Breast epithelium (tissue), 4 donors: ENCODE data around the gene CEACAM3. TPM values are rescaled to one million over a fixed set of nuclear protein-coding genes. Genes with fewer than 3 reads are reported as not detected.
A peak's percentile ranks its signal among the peaks of the same experiment; 100 is the strongest.

Experiments used
- DNase-seq, 2 donors: peaks; one replicate each; pipeline ENCODE4 v3.0.0-alpha.2; 2019; ENCODE audit warnings: low spot score in 2 of 2
- H3K27ac ChIP-seq, 2 donors: fragments of 200-600 bp; sonication (generic) in 1 of 2; one replicate each; pipeline ENCODE4 v1.5.1; 2016 to 2019; ENCODE audit warnings: mild to moderate bottlenecking in 1 of 2
- H3K27me3 ChIP-seq, 2 donors: fragments of 200-600 bp; sonication (generic) in 1 of 2; one replicate each; pipeline versions ENCODE4 v1.5.1 to v1.6.0; 2017 to 2019; ENCODE audit warnings: control low read depth in 1 of 2, mild to moderate bottlenecking in 1 of 2
- H3K36me3 ChIP-seq: fragments of 200-600 bp; one replicate; pipeline ENCODE4 v1.5.1; 2019
- H3K4me1 ChIP-seq, 2 donors: fragments of 200-600 bp; sonication (generic); one replicate each; pipeline ENCODE4 v1.5.1; 2016 to 2019; ENCODE audit warnings: control low read depth in 1 of 2
- H3K4me3 ChIP-seq, 3 donors: fragments of 200-600 bp; sonication (generic); 1 replicate in 2 of 3; 2 replicates in 1 of 3; pipeline ENCODE4 v1.5.1; 2016 to 2019; ENCODE audit warnings: mild to moderate bottlenecking in 3 of 3, moderate library complexity in 2 of 3
- H3K9me3 ChIP-seq, 2 donors: fragments of 200-600 bp; sonication (generic) in 1 of 2; one replicate each; pipeline ENCODE4 v1.5.1; 2016 to 2019; ENCODE audit warnings: control low read depth in 1 of 2
- CTCF ChIP-seq, 3 donors: fragments of 450-650 bp; IDR thresholded peaks; one replicate each; pipeline ENCODE4 v1.5.1; 2016 to 2017; ENCODE audit warnings: antibody characterized with exemption in 3 of 3, mild to moderate bottlenecking in 3 of 3, moderate library complexity in 3 of 3
- POLR2A ChIP-seq: fragments of 450-650 bp; IDR thresholded peaks from one replicate; pipeline ENCODE4 v1.6.1; 2016; ENCODE audit warnings: antibody characterized with exemption, mild to moderate bottlenecking, moderate library complexity
- POLR2AphosphoS5 ChIP-seq, 3 donors: sonication (generic); formaldehyde crosslinking; IDR thresholded peaks; one replicate each; pipeline ENCODE4 v1.6.1; 2017; ENCODE audit warnings: antibody characterized with exemption in 3 of 3
- intact Hi-C: fragments of 100-400 bp; cut with DNase I; formaldehyde crosslinking; loops from one replicate; pipeline ENCODE4 v1.15.1; 2023; ENCODE audit warnings: low total_unique reads
- total RNA-seq, 3 donors: library from RNA; depleted of rRNA; stranded (reverse); fragments of >200 nt; gene quantifications; one replicate each; pipeline ENCODE4 v1.1.0, GENCODE V29; 2016

CEACAM3 gene
- total RNA-seq, 3 donors from 2014 or later: 0.64 TPM; not detected in 2

- no peak overlapping the region for H3K27ac ChIP-seq
- intact Hi-C loops: no loop called here
Measured at GRCh38 chr19:41853768-41854167, 57.4 kb downstream of the CEACAM3 start.

GRCh38 chr19:41859213-41859617 lies 62.8 kb downstream of the CEACAM3 start:
- Histone ChIP-seq H3K27me3 (no peaks in the 10 kb centered on the region), H3K27ac (peak overlapping the region; percentile 96 to 99), H3K4me3 (peak overlapping the region; percentile 86 to 98 (median 92)), H3K36me3 (no peaks in the 10 kb centered on the region), H3K4me1 (peaks cover 7 to 23% of the 10 kb centered on the region in 2 donors), H3K9me3 (no peaks in the 10 kb centered on the region)
- DNase-seq: no peak
- no peak for TF ChIP-seq CTCF (IDR thresholded peaks at IDR 0.05)
- TF ChIP-seq POLR2AphosphoS5 (IDR thresholded peaks at IDR 0.05): no peak
- intact Hi-C loops: no loop called here

More at GRCh38 chr19:41853768-41854167, 57.4 kb downstream of the CEACAM3 start:
- no peaks in the 10 kb centered on the region for H3K9me3 ChIP-seq
- TF ChIP-seq CTCF (IDR thresholded peaks at IDR 0.05) (no peak), POLR2A (no peak), POLR2AphosphoS5 (IDR thresholded peaks at IDR 0.05) (no peak)
- no peaks in the 10 kb centered on the region for H3K4me1 ChIP-seq
- H3K4me3 ChIP-seq: no peak overlapping the region
- no peak for DNase-seq
- H3K36me3 ChIP-seq: no peaks in the 10 kb centered on the region
- H3K27me3 ChIP-seq: no peaks in the 10 kb centered on the region

- intact Hi-C loops: no loop called here
- no peaks in the 10 kb centered on the region for H3K36me3 ChIP-seq
- H3K9me3 ChIP-seq: no peaks in the 10 kb centered on the region
- no peaks in the 10 kb centered on the region for H3K27me3 ChIP-seq
- H3K4me3 ChIP-seq: peak within 1 kb of the TSS; percentile 86 to 98 (median 92)
- peak within 1 kb of the TSS; percentile 96 to 99 for H3K27ac ChIP-seq
- H3K4me1 ChIP-seq: peaks cover 12 to 23% of the 10 kb centered on the region in 2 donors
- peak; percentile 98 for DNase-seq
- TF ChIP-seq CTCF (IDR thresholded peaks at IDR 0.05) (peak; percentile 90 to 96 (median 96)), POLR2AphosphoS5 (IDR thresholded peaks at IDR 0.05) (peak; percentile 92 to 99 (median 94)), POLR2A (peak; percentile 54)
Measured at GRCh38 chr19:41859618-41860418, 63.4 kb downstream of the CEACAM3 start, which contains the start of gene RPS19. Gene RPS19, plus strand, starts transcription at chr19:41860255. Its CDS starts 520 bp downstream, at chr19:41860775.

- Histone ChIP-seq H3K4me3 (peak overlapping the region; percentile 86 to 98 (median 92)), H3K4me1 (peaks cover 12 to 23% of the 10 kb centered on the region in 2 donors), H3K27me3 (no peaks in the 10 kb centered on the region), H3K36me3 (no peaks in the 10 kb centered on the region), H3K27ac (peak overlapping the region; percentile 96 to 99), H3K9me3 (no peaks in the 10 kb centered on the region)
- DNase-seq: no peak
- intact Hi-C loops: no loop called here
- TF ChIP-seq CTCF (IDR thresholded peaks at IDR 0.05) (no peak), POLR2A (no peak), POLR2AphosphoS5 (IDR thresholded peaks at IDR 0.05) (no peak)
Measured at GRCh38 chr19:41860419-41861115, 64.2 kb downstream of the CEACAM3 start.

Other genes starting within 250 kb of the CEACAM3 start
- gene CEACAM21, start 220.4 kb upstream of the CEACAM3 start, total RNA-seq: under 1 TPM; 0.44 to 0.66 (median 0.64) TPM
- gene CEACAM4, start 169.5 kb upstream of the CEACAM3 start, total RNA-seq: 1 to 10 TPM in 1 of 3 donors, under 1 TPM in 1, not detected in 1; 0.66 to 1.8 TPM
- gene CEACAM7, start 108.3 kb upstream of the CEACAM3 start, total RNA-seq: 10 to 100 TPM in 1 of 3 donors, under 1 TPM in 1, not detected in 1; 0.15 to 25.2 TPM
- gene CEACAM5, start 88.0 kb upstream of the CEACAM3 start, total RNA-seq: 10 to 100 TPM in 1 of 3 donors, not detected in 2; 27.2 TPM
- 1 to 10 TPM in 2 of 3 donors, not detected in 1; 1.0 to 6.9 TPM for gene CEACAM6, start 41.1 kb upstream of the CEACAM3 start, total RNA-seq
- gene LYPD4, start 48.1 kb downstream of the CEACAM3 start, total RNA-seq: not detected
- not detected for gene DMRTC2, start 48.5 kb downstream of the CEACAM3 start, total RNA-seq
- 1,000 to 10,000 TPM in 2 of 3 donors, 100 to 1,000 TPM in 1; 756 to 2,084 (median 1,264) TPM for gene RPS19, start 63.7 kb downstream of the CEACAM3 start, total RNA-seq
- gene CD79A, start 80.7 kb downstream of the CEACAM3 start, total RNA-seq: 1 to 10 TPM in 2 of 3 donors, under 1 TPM in 1; 0.80 to 2.9 (median 1.8) TPM
- 10 to 100 TPM; 55.0 to 61.9 (median 55.7) TPM for gene ARHGEF1, start 86.6 kb downstream of the CEACAM3 start, total RNA-seq
- gene ERFL, start 131.9 kb downstream of the CEACAM3 start, total RNA-seq: under 1 TPM in 1 of 3 donors, not detected in 2; 0.15 TPM
- 100 to 1,000 TPM; 150 to 190 (median 153) TPM for gene RABAC1, start 162.7 kb downstream of the CEACAM3 start, total RNA-seq
- not detected for gene ATP1A3, start 197.6 kb downstream of the CEACAM3 start, total RNA-seq